GM19324 (cell line): ENCODE data around the gene F7.

Source experiments
- ATAC-seq: cut with Tn5 transposase; IDR thresholded peaks from one replicate; pipeline ENCODE4 v1.9.1; 2021; ENCODE audit warnings: mild to moderate bottlenecking, moderate library complexity; ENCODE audit not compliant: unreplicated experiment, low FRiP score

The F7 gene

DNA sequence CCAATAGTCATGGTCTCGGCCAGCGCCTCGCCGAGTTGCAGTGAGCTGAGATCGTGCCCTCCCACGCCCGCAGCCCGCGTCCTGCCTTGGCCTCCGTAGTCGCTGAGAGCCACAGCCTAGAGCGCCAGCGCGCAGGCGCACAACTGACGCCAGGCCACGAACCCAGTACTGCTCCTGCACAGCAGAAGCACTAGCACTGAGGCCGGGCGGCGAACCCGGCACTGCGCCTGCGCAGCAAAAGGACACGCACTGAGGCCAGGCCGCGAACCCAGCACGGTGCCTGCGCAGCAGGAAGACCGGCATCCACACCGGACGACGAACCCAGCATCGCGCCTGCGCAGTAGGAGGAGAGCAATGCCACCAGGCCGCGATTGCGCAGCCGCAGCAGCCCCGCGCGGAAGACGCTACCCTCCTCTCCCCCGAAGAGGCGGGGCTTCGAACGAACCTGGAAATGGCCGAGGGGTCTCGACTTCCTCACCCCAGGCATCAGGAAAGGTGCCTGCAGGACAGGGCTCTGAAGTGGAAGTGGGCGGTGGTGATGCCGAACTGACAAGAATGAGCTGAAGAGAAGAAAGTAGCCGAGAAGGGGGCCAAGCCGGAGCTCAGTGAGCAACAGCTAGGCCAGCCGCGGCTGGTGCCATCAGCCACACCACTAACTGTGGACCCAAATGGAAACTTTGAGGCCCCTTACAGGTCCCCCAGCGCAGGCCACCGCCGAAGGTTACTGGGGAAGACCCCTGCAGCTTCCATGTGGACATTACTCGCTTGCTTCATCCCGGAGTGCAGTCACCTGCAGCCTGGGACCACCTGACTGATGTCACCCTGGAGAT is 24.5 kb downstream of the F7 start:
- ATAC-seq: no peak

DNA sequence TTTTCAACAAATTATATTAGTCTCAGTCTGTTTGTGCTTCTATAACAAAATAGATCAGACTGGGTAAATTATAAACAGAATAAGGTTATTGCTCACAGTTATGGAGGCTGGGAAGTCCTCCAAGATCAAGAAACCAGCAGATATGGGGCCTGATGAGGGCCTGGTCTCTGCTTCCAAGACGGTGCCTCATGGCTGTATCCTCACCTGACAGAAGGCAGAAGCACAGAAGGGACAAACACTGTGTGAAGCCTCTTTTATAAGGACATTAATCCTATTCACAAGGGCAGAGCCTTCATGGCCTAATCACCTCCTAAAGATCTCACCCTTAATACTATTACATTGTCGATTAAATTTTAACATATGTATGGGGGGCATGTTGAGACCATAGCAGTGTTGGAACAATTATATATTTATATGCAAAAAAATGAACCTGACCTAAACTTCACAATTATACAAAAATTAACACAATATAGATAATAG is 29.7 kb downstream of the F7 start:
- no peak for ATAC-seq

DNA sequence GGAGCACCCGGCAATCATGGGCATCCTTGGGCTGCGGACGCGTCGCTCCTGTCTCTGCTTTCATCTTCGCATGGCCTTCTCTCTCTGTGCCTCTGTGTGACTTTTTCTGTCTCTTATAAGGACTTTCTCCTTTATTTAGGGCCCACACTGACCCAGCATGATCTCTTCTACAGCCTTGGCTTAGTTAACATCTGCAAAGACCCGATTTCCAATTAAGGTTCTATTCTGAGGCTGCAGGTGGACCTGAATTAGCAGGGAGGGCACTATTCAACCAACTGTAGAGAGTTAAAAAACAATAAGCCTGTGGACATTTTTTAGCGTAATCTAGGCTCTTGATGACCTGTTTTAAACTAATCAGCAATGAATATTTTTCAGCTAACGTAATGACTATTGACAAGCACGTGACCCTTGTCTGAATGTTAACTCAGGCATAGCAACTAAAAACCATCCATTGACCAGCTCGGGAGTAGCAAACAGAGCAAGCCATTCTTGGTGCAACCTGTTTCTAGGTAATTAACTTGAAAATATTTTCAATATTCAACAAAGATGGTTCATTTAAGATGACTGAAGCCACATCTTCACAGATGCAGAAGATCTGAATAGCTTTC is 32.2 kb downstream of the F7 start:
- no peak for ATAC-seq

DNA sequence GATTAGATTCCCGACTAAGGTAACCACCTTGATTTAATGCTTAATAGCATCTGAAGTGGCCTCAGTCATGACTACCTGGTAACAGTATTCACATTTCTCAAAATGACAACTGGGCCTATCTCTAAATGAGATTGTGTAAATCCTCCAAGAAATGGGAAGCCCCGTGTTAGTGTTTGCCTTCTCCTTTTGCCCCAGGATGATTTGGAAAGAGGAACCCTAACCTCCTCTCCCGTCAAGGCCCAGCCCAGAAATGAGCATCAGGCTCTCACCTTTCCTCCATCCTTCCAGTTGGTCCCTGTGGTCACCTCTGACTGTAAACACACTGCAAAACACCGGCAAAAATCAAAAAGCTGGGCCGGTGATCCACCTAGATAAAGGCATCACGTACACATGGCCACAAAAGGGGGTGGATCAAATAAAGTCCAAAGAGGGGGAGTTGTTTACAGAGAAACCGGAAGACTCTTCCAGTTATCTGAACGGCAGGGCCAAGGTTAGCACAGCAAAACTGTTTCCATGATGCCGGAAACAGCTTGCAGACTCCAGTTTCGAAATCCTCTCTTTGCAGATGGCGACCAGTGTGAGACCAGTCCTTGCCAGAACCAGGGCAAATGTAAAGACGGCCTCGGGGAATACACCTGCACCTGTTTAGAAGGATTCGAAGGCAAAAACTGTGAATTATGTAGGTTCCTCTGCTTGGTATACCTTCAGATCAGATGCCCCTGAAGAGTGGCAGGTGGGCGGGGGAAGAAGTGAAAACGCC is 33.4 kb downstream of the F7 start:
- no peak for ATAC-seq

DNA sequence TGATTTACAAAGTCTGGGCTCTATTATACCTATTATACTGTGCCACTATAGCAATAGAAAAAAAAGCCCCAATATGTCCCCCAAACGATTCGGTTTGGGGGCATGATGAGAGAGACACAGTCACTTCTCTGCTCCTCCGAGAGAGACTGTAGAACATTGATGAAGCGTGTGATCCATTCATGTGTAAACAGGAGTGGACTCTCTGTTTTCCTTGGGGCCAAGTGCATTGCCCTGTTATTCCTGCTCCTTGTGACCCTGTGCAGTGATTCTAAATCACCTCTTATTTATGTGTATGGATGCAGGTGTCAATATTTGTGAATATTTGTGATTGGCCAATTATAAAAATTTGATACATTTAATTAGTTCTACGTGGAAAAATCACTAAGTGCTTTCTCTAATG is 34.0 kb downstream of the F7 start:
- ATAC-seq: no peak

DNA sequence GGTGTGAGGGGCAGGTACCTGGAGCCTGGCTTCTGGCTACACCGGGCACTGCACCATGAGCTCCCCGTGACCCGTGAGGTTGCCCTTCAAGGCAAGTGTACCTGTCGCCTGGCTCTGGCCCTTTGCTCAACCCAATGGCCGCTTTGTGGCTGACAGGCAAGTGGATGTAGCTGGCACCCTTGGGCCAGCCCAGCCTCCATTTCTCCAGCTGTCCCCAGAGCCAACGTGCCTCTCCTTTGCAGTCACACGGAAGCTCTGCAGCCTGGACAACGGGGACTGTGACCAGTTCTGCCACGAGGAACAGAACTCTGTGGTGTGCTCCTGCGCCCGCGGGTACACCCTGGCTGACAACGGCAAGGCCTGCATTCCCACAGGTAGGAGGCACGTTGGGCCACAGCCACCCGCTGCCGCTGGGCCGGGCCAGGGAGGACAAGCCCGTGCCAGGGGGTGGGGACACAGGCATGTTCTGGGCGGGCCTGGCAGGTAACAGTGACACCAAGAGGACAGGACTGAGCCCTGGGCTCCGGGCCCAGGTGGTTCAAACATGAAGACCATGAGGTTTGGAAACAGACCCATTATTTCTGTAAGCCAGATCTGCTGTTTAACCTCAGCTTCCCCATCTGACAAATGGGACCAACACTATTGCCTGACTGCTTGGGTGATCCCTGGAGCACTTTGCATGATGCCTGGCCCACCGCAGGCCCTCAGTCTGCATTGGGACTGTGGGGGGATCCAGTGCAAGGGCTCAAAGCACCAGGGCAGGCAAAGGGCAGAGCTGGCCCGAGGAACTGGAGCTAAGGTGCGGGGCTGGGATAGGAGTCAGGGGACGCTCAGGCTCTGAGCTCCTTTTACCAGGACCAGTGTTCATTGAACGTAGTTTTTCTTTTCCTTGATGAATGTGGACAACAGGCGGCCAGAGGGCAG is 35.3 kb downstream of the F7 start:
- ATAC-seq: no peak

DNA sequence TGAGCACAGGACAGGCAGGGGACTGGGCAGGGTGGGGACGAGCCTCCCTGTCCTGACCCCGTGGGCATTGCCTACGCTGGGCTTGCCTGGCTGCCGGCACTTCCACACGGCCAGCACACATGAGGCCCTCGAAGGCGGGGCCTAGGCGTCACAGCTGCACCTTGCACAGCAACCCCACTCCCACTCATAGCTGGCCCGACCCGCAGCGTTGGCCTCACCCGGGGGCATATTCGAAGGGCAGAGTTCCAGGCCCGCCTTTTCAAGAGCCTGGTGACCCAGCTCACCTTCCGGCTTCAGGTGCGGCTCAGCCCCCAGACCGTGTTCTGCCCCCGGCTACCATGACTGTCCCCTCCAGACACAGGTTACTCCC is 36.0 kb downstream of the F7 start:
- no peak for ATAC-seq

DNA sequence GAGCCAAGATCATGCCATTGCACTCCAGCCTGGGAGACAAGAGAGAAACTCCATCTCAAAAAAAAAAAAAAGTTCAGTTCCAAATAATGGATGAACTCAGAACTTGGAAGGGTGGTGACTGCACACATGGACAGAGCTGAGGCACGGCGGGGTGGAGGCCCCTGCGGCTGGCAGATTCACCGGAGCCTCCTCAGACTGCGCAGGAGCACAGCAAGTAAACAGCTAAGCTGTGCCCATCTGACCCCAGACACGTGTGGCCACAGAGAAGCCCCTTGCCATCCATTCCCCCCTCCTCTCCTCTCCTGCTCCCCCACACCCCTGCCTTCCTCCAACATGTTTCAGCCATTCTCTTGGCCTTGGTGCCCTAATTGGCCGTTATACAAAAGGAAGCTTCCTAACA is 37.3 kb downstream of the F7 start:
- no peak for ATAC-seq

DNA sequence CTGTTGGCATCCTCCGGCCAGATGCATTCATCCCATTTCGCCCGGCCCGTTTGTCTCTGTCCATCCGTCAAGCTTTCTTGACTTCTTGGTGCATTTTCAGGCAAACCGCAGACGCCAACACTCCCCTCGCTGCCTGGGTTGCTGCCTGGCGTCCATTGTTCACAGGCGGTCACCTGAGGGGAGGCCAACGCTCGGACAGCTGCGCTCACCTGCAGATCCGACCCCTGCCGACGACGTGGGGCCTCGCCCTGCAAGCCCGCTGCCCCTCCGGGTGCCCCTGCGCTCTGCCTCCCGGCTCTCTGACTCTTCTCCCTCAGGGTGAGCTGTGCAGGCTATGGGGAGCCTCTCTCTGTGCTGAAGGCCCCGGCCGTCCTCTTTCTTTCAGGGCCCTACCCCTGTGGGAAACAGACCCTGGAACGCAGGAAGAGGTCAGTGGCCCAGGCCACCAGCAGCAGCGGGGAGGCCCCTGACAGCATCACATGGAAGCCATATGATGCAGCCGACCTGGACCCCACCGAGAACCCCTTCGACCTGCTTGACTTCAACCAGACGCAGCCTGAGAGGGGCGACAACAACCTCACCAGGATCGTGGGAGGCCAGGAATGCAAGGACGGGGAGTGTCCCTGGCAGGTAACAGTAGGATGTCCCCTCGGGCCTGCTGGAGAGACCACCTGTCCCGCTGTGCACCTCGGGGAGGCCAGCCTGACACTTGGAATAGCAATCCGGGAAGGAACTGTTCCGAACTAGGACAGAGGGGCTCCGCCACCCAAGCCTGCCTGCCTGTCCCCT is 38.1 kb downstream of the F7 start:
- no peak for ATAC-seq

DNA sequence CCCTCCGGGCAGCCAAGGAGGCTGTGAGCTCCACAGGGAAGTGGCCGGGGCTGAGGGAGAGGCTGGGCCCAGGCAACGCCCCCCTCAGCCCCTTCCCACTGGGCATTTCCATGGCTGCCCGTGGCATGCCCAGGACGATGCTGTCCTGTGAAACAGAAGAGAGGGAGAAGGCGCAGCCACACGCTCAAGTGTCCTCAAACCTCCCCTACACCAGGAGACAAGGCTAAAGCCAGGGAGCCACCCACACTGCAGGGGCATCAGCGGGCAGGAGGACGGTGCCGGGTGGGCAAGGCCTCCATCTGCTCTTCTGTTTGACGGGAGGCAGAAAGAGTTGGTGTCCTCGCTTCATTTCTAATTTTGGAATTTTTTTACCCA is 38.7 kb downstream of the F7 start:
- ATAC-seq: no peak

DNA sequence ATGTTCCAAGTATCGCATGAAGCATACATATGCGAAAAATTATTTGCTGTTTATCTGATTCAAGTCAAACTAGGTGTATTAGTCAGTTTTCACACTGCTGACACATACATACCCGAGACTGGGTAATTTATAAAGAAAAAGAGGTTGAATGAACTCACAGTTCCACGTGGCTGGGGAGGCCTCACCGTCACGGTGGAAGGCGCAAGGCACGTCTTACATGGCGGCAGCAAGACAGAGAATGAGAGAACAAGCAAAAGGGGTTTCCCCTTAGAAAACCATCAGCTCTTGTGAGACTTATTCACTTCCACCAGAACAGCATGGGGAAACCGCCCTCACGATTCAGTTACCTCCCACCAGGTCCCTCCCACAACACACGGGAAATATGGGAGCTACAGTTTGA is 39.9 kb downstream of the F7 start:
- no peak for ATAC-seq

DNA sequence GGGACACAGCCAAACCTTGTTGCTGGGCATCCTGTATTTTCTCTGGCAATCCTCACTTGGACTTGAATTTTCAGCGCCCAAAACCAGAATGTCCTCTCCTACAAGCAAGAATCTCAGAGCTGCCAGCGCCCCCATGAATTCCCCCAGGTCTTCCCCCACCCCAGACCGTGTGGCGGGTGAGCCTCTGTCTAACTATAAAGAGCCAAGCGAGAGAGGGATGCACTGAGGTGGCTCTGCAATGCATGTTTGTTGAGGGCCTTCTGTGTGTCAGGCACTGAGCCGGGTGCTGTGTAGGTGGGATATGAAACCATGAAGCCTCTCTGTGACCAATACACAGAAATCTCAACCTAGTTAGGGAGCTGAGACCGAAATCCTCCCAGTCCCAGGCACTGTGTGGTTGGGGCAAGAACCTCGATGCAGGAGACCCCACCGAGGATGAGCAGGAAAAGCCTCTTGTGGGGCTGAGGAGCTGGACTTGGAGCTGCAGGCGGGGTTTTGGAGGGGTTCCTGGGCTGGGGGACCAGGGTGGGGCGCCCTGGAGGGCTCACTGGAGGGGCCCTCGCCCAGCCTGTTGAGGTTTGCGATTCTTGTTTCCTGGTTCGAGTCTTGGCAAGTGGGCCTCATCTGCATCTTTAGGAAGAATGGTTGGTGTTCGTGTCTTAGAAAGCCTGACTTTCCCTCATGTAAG is 40.5 kb downstream of the F7 start:
- ATAC-seq: no peak

DNA sequence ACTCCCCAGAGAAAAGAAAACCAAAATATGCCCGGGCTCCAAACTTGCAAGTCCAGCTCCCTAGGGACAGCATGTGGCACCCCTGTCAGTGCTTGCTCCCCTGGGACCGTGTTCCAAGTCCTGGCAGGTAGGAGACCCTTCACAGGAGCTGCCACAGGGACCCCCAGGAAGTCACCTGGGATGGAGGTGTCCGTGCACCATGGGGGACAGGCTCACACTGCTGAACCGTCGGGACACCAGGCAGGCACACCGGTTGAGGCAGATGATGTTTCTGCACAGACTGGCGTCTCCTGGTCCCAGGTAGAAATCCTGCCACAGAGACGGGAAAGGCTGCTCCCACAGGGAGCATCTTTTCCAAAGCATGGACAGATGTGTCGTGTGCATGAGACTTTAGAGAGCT is 41.2 kb downstream of the F7 start:
- ATAC-seq: no peak

DNA sequence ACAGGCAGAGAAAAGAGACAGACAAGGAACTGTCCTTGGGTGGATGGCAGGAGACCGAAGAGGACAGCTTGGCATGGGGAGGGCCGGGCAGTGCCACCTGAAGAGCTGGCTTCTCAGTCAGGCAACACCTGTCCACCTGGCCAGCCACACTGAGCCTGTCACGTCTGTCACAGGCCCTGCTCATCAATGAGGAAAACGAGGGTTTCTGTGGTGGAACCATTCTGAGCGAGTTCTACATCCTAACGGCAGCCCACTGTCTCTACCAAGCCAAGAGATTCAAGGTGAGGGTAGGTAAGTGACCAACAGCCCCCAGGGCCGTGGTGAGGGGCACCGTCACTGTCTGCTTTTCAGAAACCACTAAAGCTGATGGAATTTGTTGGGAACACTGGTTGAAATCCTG is 41.6 kb downstream of the F7 start:
- ATAC-seq: no peak

DNA sequence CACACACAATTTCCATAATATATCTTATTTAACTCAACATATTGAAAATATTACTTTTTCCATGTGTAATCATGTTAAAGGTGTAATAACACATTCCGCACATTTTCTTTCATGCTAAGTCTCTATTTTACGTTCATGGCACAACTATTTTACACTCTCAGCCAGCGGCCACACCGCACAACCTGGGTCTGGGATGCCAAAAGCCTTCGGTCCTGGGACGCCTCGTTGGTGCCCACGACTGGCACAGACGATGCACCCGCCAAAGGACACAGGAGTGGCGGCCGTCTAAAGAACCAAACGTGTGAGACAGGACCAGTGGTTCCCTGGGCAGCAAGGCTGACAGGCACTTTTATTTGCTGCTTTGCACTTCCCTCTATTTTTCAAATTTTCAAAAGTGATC is 42.8 kb downstream of the F7 start:
- ATAC-seq: no peak

DNA sequence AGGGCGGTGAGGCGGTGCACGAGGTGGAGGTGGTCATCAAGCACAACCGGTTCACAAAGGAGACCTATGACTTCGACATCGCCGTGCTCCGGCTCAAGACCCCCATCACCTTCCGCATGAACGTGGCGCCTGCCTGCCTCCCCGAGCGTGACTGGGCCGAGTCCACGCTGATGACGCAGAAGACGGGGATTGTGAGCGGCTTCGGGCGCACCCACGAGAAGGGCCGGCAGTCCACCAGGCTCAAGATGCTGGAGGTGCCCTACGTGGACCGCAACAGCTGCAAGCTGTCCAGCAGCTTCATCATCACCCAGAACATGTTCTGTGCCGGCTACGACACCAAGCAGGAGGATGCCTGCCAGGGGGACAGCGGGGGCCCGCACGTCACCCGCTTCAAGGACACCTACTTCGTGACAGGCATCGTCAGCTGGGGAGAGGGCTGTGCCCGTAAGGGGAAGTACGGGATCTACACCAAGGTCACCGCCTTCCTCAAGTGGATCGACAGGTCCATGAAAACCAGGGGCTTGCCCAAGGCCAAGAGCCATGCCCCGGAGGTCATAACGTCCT is 43.4 kb downstream of the F7 start:
- no peak for ATAC-seq

DNA sequence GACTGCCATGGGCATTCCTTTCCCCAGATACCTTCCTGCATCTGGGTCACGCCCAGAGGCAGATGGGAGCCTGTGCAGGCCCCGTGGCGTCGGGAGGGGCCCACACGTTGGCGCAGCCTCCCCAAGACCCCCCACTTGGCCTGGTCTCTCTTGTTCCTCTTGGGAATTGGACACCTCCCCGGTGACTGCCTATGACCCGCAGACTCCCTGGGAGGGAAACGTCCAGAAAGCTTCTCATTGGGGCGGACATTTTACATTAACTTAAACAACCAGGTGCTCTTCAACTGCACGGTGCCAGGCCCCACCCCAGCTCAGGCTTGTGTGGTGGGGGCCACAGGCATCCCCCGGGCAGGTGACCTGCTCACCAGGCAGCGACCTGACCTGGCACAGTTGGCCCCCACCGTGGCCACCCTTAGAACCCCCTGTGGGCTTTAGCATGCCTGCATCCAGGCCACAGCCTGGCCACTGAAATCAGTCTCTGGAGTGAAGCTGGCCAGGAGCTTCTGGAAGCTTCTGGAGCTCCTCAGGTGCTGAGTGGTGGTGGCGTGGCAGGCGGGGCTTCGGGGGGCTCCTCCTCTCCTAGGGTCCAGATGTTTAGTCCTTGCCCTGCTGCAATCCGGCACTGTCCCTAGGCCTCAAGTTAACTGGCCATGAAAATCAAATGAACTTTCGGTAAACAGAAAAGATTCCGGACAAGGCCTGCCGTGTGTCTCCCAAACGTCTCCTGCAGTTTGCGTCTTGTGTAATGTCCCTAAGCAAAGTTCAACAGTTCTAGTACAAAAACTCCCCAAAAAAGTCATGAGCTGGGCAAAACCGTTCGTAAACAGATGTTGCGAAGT is 44.3 kb downstream of the F7 start:
- no peak for ATAC-seq
